HepG2 (cell line): ENCODE results near the gene ADCY9. TPM values are rescaled to one million over a fixed set of nuclear protein-coding genes. Genes with fewer than 3 reads are reported as not detected.

Experiments
- CBX5 ChIP-seq: sonication (generic); formaldehyde crosslinking; IDR thresholded peaks from 2 replicates; pipeline ENCODE4 v1.4.0; 2020; ENCODE audit warnings: missing genetic modification reagents, borderline replicate concordance
- FOSL2 ChIP-seq: sonication (generic); formaldehyde crosslinking; IDR thresholded peaks from 2 replicates; pipeline ENCODE4 v1.4.0; 2020; ENCODE audit warnings: missing genetic modification reagents
- MTF1 ChIP-seq: sonication (generic); formaldehyde crosslinking; IDR thresholded peaks from 2 replicates; pipeline ENCODE4 v1.5.0; 2020; ENCODE audit warnings: missing genetic modification reagents
- ONECUT2 ChIP-seq: sonication (generic); formaldehyde crosslinking; IDR thresholded peaks from 2 replicates; pipeline ENCODE4 v1.4.0; 2020; ENCODE audit warnings: missing genetic modification reagents
- ZBTB3 ChIP-seq: sonication (generic); formaldehyde crosslinking; IDR thresholded peaks from 2 replicates; pipeline ENCODE4 v1.4.0; 2020; ENCODE audit warnings: low read depth, mild to moderate bottlenecking, moderate library complexity, missing genetic modification reagents, borderline replicate concordance
- ZNF382 ChIP-seq: sonication (generic); formaldehyde crosslinking; IDR thresholded peaks from 2 replicates; pipeline ENCODE4 v1.5.0; 2020; ENCODE audit warnings: missing genetic modification reagents, mild to moderate bottlenecking, borderline replicate concordance
- ZNF776 ChIP-seq: sonication (generic); formaldehyde crosslinking; IDR thresholded peaks from 2 replicates; pipeline ENCODE4 v1.4.0; 2020; ENCODE audit warnings: mild to moderate bottlenecking, missing genetic modification reagents
- polyA plus RNA-seq, 8 experiments: library from polyadenylated mRNA; depleted of rRNA in 3 of 8; stranded (reverse) in 7 of 8; unstranded in 1 of 8; fragments of >200 nt; fragmentation: Illumina TruSeq in 4 of 8; extraction: Trizol in 4 of 8; gene quantifications; 2 replicates each; pipeline versions ENCODE4 v1.2.1 to v1.2.3, GENCODE V29; 2011 to 2016; ENCODE audit warnings: low read depth in 4 of 8, missing spikeins in 1 of 8, mixed read lengths in 1 of 8; ENCODE audit not compliant: insufficient read depth in 1 of 8
- total RNA-seq, 5 experiments: library from RNA; depleted of rRNA; stranded (reverse); fragments of >200 nt; fragmentation: Illumina TruSeq; extraction: Trizol; gene quantifications; 2 replicates each; pipeline ENCODE4 v1.2.3, GENCODE V29; 2016; ENCODE audit warnings: low read depth in 1 of 5
- TF ChIP-seq, protein P1 (sequence below), 2 experiments: sonication (generic) in 1 of 2; formaldehyde crosslinking in 1 of 2; IDR thresholded peaks; 2 replicates each; pipeline versions ENCODE4 v1.4.0 to v1.6.1; 2018 to 2020; ENCODE audit warnings: missing genetic modification reagents in 2 of 2, borderline replicate concordance in 1 of 2, low read depth in 1 of 2, mild to moderate bottlenecking in 1 of 2, missing biosample characterization in 1 of 2
- TF ChIP-seq, protein P2 (sequence below): sonication (generic); formaldehyde crosslinking; IDR thresholded peaks from 2 replicates; pipeline ENCODE4 v1.8.0; 2022; ENCODE audit warnings: missing genetic modification reagents, mild to moderate bottlenecking, moderate library complexity, borderline replicate concordance
- TF ChIP-seq, protein P3 (sequence below): sonication (generic); formaldehyde crosslinking; IDR thresholded peaks from 2 replicates; pipeline ENCODE4 v1.4.0; 2020; ENCODE audit warnings: low read depth, mild to moderate bottlenecking, missing genetic modification reagents
- TF ChIP-seq, protein P4 (sequence below): sonication (generic); formaldehyde crosslinking; IDR thresholded peaks from 2 replicates; pipeline ENCODE4 v1.8.0; 2023; ENCODE audit warnings: mild to moderate bottlenecking, missing genetic modification reagents
- TF ChIP-seq, protein P5 (sequence below): sonication (generic); formaldehyde crosslinking; IDR thresholded peaks from 2 replicates; pipeline ENCODE4 v1.5.1; 2020; ENCODE audit warnings: missing genetic modification reagents, mild to moderate bottlenecking, borderline replicate concordance
- TF ChIP-seq, protein P6 (sequence below): sonication (generic); formaldehyde crosslinking; IDR thresholded peaks from 2 replicates; pipeline ENCODE4 v1.9.0; 2021; ENCODE audit warnings: missing genetic modification reagents, borderline replicate concordance

The ADCY9 gene
- total and polyA plus RNA-seq, 2 of the 13 experiments (the other 11 are each of a cell fraction or from before 2014, with no cell fraction given): 11.2 to 13.9 TPM

DNA sequence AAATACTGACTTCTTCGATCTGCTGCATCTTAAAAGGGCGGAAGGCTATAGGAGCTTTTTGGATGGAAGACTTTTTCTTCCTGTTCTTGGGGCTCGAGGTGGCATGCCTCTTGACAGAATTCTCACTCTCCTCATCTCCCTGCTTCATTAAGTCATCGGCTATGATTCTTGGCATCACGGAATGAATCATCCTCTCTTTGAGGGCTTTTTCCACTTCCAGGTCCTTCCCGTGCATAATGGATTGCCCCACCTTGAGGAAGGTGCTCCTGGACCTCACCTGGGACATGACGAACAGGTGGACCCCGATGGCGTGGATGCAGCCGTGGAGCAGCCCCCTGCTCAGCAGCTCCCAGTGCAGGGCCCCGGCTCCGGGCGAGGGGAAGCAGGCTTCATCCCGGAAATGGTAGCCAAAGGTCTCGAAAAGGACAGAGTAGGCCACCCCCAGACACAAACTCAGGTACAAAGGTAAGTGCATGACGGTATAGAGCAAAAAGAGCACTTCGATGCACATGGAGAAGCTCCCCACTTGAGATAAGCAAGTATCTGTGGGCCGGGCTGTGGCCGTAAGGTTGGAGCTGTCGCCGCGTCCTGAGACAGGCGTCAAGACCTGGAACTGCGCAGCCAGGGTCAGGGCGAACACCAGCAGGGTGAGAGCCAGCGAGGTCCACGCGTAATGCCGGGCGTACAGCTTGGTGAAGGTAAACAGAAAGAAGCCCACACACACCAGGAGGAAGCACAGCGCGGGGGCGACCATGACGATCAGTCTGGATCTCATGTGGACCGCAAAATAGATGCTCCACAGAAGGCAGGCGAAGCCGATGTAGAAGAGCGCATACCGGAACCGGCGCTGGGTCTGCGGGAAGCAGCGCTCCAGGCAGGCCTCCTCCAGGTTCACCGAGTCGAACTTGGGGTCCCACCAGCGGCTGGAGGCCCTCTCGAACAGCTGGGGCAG lies 1.7 kb downstream of the ADCY9 start (continued):
- TF ChIP-seq, protein P1, sequence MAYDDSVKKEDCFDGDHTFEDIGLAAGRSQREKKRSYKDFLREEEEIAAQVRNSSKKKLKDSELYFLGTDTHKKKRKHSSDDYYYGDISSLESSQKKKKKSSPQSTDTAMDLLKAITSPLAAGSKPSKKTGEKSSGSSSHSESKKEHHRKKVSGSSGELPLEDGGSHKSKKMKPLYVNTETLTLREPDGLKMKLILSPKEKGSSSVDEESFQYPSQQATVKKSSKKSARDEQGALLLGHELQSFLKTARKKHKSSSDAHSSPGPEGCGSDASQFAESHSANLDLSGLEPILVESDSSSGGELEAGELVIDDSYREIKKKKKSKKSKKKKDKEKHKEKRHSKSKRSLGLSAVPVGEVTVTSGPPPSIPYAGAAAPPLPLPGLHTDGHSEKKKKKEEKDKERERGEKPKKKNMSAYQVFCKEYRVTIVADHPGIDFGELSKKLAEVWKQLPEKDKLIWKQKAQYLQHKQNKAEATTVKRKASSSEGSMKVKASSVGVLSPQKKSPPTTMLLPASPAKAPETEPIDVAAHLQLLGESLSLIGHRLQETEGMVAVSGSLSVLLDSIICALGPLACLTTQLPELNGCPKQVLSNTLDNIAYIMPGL (CRISPR knock-in tag; IDR thresholded peaks at IDR 0.05; ENCODE audit: borderline replicate concordance in 1 of 2, low read depth in 1 of 2): no peak
- no peak for TF ChIP-seq MTF1
- TF ChIP-seq, protein P2, sequence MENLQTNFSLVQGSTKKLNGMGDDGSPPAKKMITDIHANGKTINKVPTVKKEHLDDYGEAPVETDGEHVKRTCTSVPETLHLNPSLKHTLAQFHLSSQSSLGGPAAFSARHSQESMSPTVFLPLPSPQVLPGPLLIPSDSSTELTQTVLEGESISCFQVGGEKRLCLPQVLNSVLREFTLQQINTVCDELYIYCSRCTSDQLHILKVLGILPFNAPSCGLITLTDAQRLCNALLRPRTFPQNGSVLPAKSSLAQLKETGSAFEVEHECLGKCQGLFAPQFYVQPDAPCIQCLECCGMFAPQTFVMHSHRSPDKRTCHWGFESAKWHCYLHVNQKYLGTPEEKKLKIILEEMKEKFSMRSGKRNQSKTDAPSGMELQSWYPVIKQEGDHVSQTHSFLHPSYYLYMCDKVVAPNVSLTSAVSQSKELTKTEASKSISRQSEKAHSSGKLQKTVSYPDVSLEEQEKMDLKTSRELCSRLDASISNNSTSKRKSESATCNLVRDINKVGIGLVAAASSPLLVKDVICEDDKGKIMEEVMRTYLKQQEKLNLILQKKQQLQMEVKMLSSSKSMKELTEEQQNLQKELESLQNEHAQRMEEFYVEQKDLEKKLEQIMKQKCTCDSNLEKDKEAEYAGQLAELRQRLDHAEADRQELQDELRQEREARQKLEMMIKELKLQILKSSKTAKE: no peak
- no peak for TF ChIP-seq ZNF776 (CRISPR knock-in tag)
- TF ChIP-seq CBX5 (CRISPR knock-in tag): no peak
- TF ChIP-seq, protein P3, sequence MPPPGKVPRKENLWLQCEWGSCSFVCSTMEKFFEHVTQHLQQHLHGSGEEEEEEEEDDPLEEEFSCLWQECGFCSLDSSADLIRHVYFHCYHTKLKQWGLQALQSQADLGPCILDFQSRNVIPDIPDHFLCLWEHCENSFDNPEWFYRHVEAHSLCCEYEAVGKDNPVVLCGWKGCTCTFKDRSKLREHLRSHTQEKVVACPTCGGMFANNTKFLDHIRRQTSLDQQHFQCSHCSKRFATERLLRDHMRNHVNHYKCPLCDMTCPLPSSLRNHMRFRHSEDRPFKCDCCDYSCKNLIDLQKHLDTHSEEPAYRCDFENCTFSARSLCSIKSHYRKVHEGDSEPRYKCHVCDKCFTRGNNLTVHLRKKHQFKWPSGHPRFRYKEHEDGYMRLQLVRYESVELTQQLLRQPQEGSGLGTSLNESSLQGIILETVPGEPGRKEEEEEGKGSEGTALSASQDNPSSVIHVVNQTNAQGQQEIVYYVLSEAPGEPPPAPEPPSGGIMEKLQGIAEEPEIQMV (CRISPR knock-in tag): no peak
- TF ChIP-seq, protein P4, sequence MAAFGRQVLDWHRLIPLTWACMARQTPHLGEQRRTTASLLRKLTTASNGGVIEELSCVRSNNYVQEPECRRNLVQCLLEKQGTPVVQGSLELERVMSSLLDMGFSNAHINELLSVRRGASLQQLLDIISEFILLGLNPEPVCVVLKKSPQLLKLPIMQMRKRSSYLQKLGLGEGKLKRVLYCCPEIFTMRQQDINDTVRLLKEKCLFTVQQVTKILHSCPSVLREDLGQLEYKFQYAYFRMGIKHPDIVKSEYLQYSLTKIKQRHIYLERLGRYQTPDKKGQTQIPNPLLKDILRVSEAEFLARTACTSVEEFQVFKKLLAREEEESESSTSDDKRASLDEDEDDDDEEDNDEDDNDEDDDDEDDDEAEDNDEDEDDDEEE (CRISPR knock-in tag): no peak
- no peak for TF ChIP-seq ZNF382 (CRISPR knock-in tag)
- TF ChIP-seq, protein P5, sequence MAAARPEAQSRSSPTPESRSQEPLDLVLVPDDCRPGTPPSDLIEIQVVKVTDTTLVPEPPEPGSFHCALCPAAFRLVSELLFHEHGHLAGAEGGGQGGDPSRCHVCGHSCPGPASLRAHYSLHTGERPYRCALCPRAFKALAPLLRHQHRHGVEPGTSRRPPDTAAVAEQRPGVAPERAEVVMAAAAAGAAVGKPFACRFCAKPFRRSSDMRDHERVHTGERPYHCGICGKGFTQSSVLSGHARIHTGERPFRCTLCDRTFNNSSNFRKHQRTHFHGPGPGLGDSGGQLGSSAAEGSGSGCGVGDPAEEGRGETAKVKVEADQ: no peak
- no peak for TF ChIP-seq ONECUT2 (CRISPR knock-in tag)
- no peak for TF ChIP-seq FOSL2 (CRISPR knock-in tag)
- TF ChIP-seq, protein P6, sequence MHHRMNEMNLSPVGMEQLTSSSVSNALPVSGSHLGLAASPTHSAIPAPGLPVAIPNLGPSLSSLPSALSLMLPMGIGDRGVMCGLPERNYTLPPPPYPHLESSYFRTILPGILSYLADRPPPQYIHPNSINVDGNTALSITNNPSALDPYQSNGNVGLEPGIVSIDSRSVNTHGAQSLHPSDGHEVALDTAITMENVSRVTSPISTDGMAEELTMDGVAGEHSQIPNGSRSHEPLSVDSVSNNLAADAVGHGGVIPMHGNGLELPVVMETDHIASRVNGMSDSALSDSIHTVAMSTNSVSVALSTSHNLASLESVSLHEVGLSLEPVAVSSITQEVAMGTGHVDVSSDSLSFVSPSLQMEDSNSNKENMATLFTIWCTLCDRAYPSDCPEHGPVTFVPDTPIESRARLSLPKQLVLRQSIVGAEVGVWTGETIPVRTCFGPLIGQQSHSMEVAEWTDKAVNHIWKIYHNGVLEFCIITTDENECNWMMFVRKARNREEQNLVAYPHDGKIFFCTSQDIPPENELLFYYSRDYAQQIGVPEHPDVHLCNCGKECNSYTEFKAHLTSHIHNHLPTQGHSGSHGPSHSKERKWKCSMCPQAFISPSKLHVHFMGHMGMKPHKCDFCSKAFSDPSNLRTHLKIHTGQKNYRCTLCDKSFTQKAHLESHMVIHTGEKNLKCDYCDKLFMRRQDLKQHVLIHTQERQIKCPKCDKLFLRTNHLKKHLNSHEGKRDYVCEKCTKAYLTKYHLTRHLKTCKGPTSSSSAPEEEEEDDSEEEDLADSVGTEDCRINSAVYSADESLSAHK: no peak
- TF ChIP-seq ZBTB3: no peak
